GM23338 (cell line): ENCODE measurements around the gene SMTNL1. TPM values are rescaled to one million over a fixed set of nuclear protein-coding genes. Genes with fewer than 3 reads are reported as not detected.

Experiments used
- ATAC-seq: fragments of 200-7000 bp; cut with Tn5 transposase; 3 replicates; pipeline ENCODE4 v1.9.1; 2020
- DNase-seq: peaks from one replicate; pipeline ENCODE4 v3.0.0-alpha.2; 2015; ENCODE audit warnings: low spot score
- H2AFZ ChIP-seq: fragments of 200-600 bp; sonication (generic); 2 replicates; pipeline ENCODE4 v1.8.0; 2016; ENCODE audit warnings: antibody characterized with exemption, mild to moderate bottlenecking, moderate library complexity
- H3F3A ChIP-seq: fragments of 200-600 bp; sonication (generic); replicated peaks from 2 replicates; pipeline ENCODE4 v1.8.0; 2017; ENCODE audit warnings: antibody characterized with exemption, mixed run types, low read depth
- H3K27ac ChIP-seq: fragments of 200-600 bp; sonication (generic); 2 replicates; pipeline ENCODE4 v1.6.1; 2016; ENCODE audit warnings: low read depth
- H3K27me3 ChIP-seq: fragments of 200-600 bp; sonication (generic); 2 replicates; pipeline ENCODE4 v1.8.0; 2016; ENCODE audit warnings: mild to moderate bottlenecking, mixed run types, moderate library complexity; ENCODE audit not compliant: insufficient read depth
- H3K36me3 ChIP-seq: fragments of 200-600 bp; sonication (generic); 2 replicates; pipeline ENCODE4 v1.8.0; 2016; ENCODE audit warnings: mild to moderate bottlenecking; ENCODE audit not compliant: insufficient read depth
- H3K4me1 ChIP-seq: fragments of 200-600 bp; sonication (generic); 2 replicates; pipeline ENCODE4 v1.8.0; 2016; ENCODE audit warnings: mild to moderate bottlenecking, moderate library complexity; ENCODE audit not compliant: insufficient read depth
- H3K4me2 ChIP-seq: fragments of 200-600 bp; sonication (generic); 2 replicates; pipeline ENCODE4 v1.7.1; 2017; ENCODE audit warnings: mixed run types
- H3K4me3 ChIP-seq: fragments of 200-600 bp; sonication (generic); 2 replicates; pipeline ENCODE4 v1.6.1; 2016; ENCODE audit warnings: mixed run types
- H3K79me2 ChIP-seq: fragments of 200-600 bp; sonication (generic); replicated peaks from 2 replicates; pipeline ENCODE4 v1.8.0; 2017; ENCODE audit warnings: mild to moderate bottlenecking; ENCODE audit not compliant: insufficient read depth
- H3K9me2 ChIP-seq: fragments of 200-600 bp; sonication (generic); 2 replicates; pipeline ENCODE4 v1.8.0; 2017; ENCODE audit not compliant: insufficient read depth
- H4K20me1 ChIP-seq: fragments of 200-600 bp; sonication (generic); replicated peaks from 2 replicates; pipeline ENCODE4 v1.8.0; 2017; ENCODE audit warnings: mild to moderate bottlenecking; ENCODE audit not compliant: insufficient read depth
- H3K27ac Mint-ChIP-seq: 2 replicates; pipeline ENCODE4 v1.8.0; 2020; ENCODE audit warnings: inconsistent platforms, mild to moderate bottlenecking, moderate library complexity, mixed read lengths
- H3K27me3 Mint-ChIP-seq: 3 replicates; pipeline ENCODE4 v1.8.0; 2022; ENCODE audit warnings: low read depth, mild to moderate bottlenecking, moderate library complexity, mixed read lengths, inconsistent platforms; ENCODE audit not compliant: insufficient read depth, poor library complexity
- H3K36me3 Mint-ChIP-seq: 3 replicates; pipeline ENCODE4 v1.8.0; 2021; ENCODE audit warnings: low read depth, mild to moderate bottlenecking, inconsistent platforms, moderate library complexity, mixed read lengths
- H3K4me1 Mint-ChIP-seq: 3 replicates; pipeline ENCODE4 v1.8.0; 2020; ENCODE audit warnings: mild to moderate bottlenecking, inconsistent platforms, mixed read lengths
- H3K4me3 Mint-ChIP-seq: 3 replicates; pipeline ENCODE4 v1.8.0; 2021; ENCODE audit warnings: moderate library complexity, mild to moderate bottlenecking, inconsistent platforms, mixed read lengths
- H3K9me3 Mint-ChIP-seq: 3 replicates; pipeline ENCODE4 v1.8.0; 2020; ENCODE audit warnings: moderate library complexity, mild to moderate bottlenecking, inconsistent platforms, mixed read lengths
- CTCF ChIP-seq, 2 experiments: fragments of 200-600 bp in 1 of 2; sonication (generic) in 1 of 2; conservative IDR thresholded peaks; 2 replicates each; pipeline versions ENCODE4 v1.5.1 to v1.6.1; 2016 to 2017; ENCODE audit warnings: antibody characterized with exemption in 2 of 2, low read depth in 2 of 2, mild to moderate bottlenecking in 2 of 2, moderate library complexity in 1 of 2
- ETS1 ChIP-seq: IDR thresholded peaks from 2 replicates; pipeline ENCODE4 v1.6.1; 2016; ENCODE audit warnings: antibody characterized with exemption
- JUNB ChIP-seq: IDR thresholded peaks from one replicate; pipeline ENCODE4 v1.6.1; 2016; ENCODE audit warnings: antibody characterized with exemption; ENCODE audit not compliant: unreplicated experiment
- POLR2AphosphoS5 ChIP-seq: IDR thresholded peaks from 2 replicates; pipeline ENCODE4 v1.6.1; 2016; ENCODE audit warnings: antibody characterized with exemption, low read depth
- STAT1 ChIP-seq: IDR thresholded peaks from one replicate; pipeline ENCODE4 v1.6.1; 2016; ENCODE audit warnings: antibody characterized with exemption; ENCODE audit not compliant: unreplicated experiment
- ZNF114 ChIP-seq: fragments of 250-450 bp; sonication (Bioruptor Pico); IDR thresholded peaks from 2 replicates; pipeline ENCODE4 v1.5.0; 2020; ENCODE audit warnings: mild to moderate bottlenecking, moderate library complexity
- ZNF462 ChIP-seq: fragments of 250-450 bp; sonication (Bioruptor Pico); IDR thresholded peaks from 2 replicates; pipeline ENCODE4 v1.5.0; 2020; ENCODE audit warnings: mild to moderate bottlenecking, moderate library complexity
- polyA plus RNA-seq: library from polyadenylated mRNA; unstranded; fragments of >200 nt; fragmentation: Nextera tagmentation; extraction: Ambion mirVana; gene quantifications from 2 replicates; pipeline ENCODE4 v1.2.1, GENCODE V29; 2016
- total RNA-seq: library from RNA; depleted of rRNA; stranded (reverse); fragments of >200 nt; shearing (Covaris generic); gene quantifications from 2 replicates; pipeline ENCODE4 v1.2.3, GENCODE V29; 2014

Gene SMTNL1
- total and polyA plus RNA-seq, 2 experiments from 2014 or later, result 0.31 to 0.70 TPM

DNA sequence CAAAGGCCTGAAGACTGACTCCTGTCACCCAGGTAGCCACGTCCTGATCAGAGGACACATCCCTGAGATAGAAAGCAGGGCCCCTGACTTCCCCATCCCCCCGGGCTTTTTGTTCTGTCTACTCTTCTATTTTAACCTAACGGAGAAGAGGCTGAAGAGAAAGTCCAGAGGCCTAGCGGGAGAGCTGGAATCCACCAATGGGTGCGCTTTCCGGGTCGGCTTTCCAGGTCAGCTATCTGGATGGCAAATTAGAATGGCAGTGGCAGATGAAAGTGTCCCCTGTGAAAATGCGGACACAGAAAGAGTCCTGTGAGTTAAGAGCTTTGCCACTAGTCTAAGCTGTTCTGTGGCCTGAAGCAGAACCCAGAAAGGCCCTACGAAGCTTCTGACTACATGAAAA lies 46.9 kb downstream of the SMTNL1 start:
- Histone ChIP-seq H3K79me2 (no peaks in the 10 kb centered on the region), H3K36me3 (no peaks in the 10 kb centered on the region), H2AFZ (peak overlapping the region; percentile 63), H3K4me2 (0 out of 2 replicates have a peak overlapping the region, but pooled peaks have one; percentile 29), H3K9me2 (no peaks in the 10 kb centered on the region), H3K27ac (no peak overlapping the region), H3K27me3 (no peaks in the 10 kb centered on the region), H3K4me1 (0 out of 2 replicates have a peak, but pooled peaks cover 6% of the 10 kb centered on the region), H4K20me1 (no peaks in the 10 kb centered on the region), H3F3A (no peaks in the 10 kb centered on the region), H3K4me3 (no peak overlapping the region)
- Mint-ChIP-seq H3K9me3 (peaks cover 3% of the 10 kb centered on the region; the same call in 1 of the 3 replicates), H3K36me3 (no peaks in the 10 kb centered on the region), H3K27ac (no peak overlapping the region), H3K4me1 (peaks cover 9% of the 10 kb centered on the region), H3K27me3 (peaks cover 4% of the 10 kb centered on the region), H3K4me3 (no peak overlapping the region)
- ATAC-seq (peak; percentile 31; the same call in 1 of the 3 replicates), DNase-seq (no peak)
- TF ChIP-seq STAT1 (no peak), JUNB (no peak), POLR2AphosphoS5 (no peak), ZNF462 (CRISPR knock-in tag) (no peak), CTCF (conservative IDR thresholded peaks at IDR 0.05; ENCODE audit: low read depth in 2 of 2) (no peak), ETS1 (no peak), ZNF114 (CRISPR knock-in tag) (no peak)
